B cell (primary cell): ENCODE results near the gene CYP2W1. TPM values are rescaled to one million over a fixed set of nuclear protein-coding genes. Genes with fewer than 3 reads are reported as not detected.

Experiments
- ATAC-seq: fragments of 200-7000 bp; cut with Tn5 transposase; one replicate; pipeline ENCODE4 v1.10.0; 2021; ENCODE audit warnings: low read depth, mild to moderate bottlenecking, moderate number of reproducible peaks, moderate library complexity
- CTCF ChIA-PET: fragments of 350-600 bp; sonication (Branson Sonifier 250); formaldehyde crosslinking; loops from one replicate; lab custom pipeline; 2021; ENCODE audit warnings: antibody characterized with exemption, inconsistent platforms; lab: Charles Lee
- POLR2A ChIA-PET: fragments of 350-600 bp; sonication (Branson Sonifier 250); formaldehyde crosslinking; loops from one replicate; lab custom pipeline; 2021; ENCODE audit warnings: antibody characterized with exemption; lab: Charles Lee
- DNase-seq: peaks from one replicate; pipeline ENCODE4 v3.0.0; 2013
- H2AFZ ChIP-seq: 2 replicates; pipeline ENCODE4 v1.6.1; 2012; ENCODE audit warnings: mild to moderate bottlenecking, low read depth, low read length; ENCODE audit not compliant: insufficient read depth, poor library complexity, severe bottlenecking
- H3K27ac ChIP-seq, 2 donors: 1 replicate in 1 of 2; 2 replicates in 1 of 2; pipeline ENCODE4 v1.5.1; 2012 to 2013; ENCODE audit warnings: low read length in 2 of 2, mild to moderate bottlenecking in 2 of 2, moderate library complexity in 1 of 2
- H3K27me3 ChIP-seq, 4 experiments: fragments of 200-600 bp in 1 of 4; sonication (generic) in 1 of 4; replicated peaks in 1 of 4; 1 replicate in 2 of 4; 2 replicates in 2 of 4; pipeline versions ENCODE4 v1.6.1 to v1.7.0; 2013 to 2016; ENCODE audit warnings: low read length in 3 of 4, mild to moderate bottlenecking in 2 of 4, mixed read lengths in 1 of 4, moderate library complexity in 1 of 4; ENCODE audit not compliant: insufficient read depth in 4 of 4, control insufficient read depth in 3 of 4; ENCODE audit errors: control extremely low read depth in 1 of 4
- H3K36me3 ChIP-seq, 2 experiments: replicated peaks in 1 of 2; 1 replicate in 1 of 2; 2 replicates in 1 of 2; pipeline versions ENCODE4 v1.6.1 to v1.7.1; 2013; ENCODE audit warnings: low read length in 1 of 2; ENCODE audit not compliant: insufficient read depth in 2 of 2, control insufficient read depth in 1 of 2; ENCODE audit errors: control extremely low read depth in 1 of 2, extremely low read depth in 1 of 2
- H3K4me1 ChIP-seq, 2 donors: fragments of 200-600 bp in 1 of 2; sonication (generic) in 1 of 2; 1 replicate in 1 of 2; 2 replicates in 1 of 2; pipeline versions ENCODE4 v1.5.1 to v1.6.1; 2013 to 2017; ENCODE audit warnings: low read length in 2 of 2; ENCODE audit not compliant: control insufficient read depth in 2 of 2, insufficient read depth in 2 of 2
- H3K4me2 ChIP-seq: replicated peaks from 2 replicates; pipeline ENCODE3; 2012; ENCODE audit warnings: mild to moderate bottlenecking, low read depth, low read length; ENCODE audit not compliant: poor library complexity, severe bottlenecking
- H3K4me3 ChIP-seq, 5 experiments: fragments of 200-600 bp in 1 of 5; sonication (generic) in 1 of 5; 1 replicate in 3 of 5; 2 replicates in 2 of 5; pipeline versions ENCODE4 v1.5.1 to v1.7.0; 2011 to 2016; ENCODE audit warnings: low read length in 4 of 5, mild to moderate bottlenecking in 4 of 5, low read depth in 2 of 5, control low read depth in 1 of 5, moderate library complexity in 1 of 5; ENCODE audit not compliant: insufficient read depth in 1 of 5; ENCODE audit errors: control extremely low read depth in 1 of 5, extremely low read depth in 1 of 5
- H3K79me2 ChIP-seq: fragments of 200-600 bp; sonication (generic); one replicate; pipeline ENCODE4 v1.6.0; 2016; ENCODE audit warnings: low read length; ENCODE audit not compliant: control insufficient read depth, insufficient read depth
- H3K9ac ChIP-seq: fragments of 200-600 bp; sonication (generic); 2 replicates; pipeline ENCODE4 v1.6.1; 2017; ENCODE audit warnings: mild to moderate bottlenecking, low read length, moderate library complexity
- H3K9me3 ChIP-seq, 3 donors: one replicate each; pipeline versions ENCODE4 v1.6.1 to v1.7.1; 2013; ENCODE audit warnings: low read length in 2 of 3; ENCODE audit not compliant: control insufficient read depth in 2 of 3, insufficient read depth in 1 of 3; ENCODE audit errors: control extremely low read depth in 1 of 3
- H4K20me1 ChIP-seq: 2 replicates; pipeline ENCODE4 v1.6.0; 2012; ENCODE audit warnings: mild to moderate bottlenecking, low read length; ENCODE audit not compliant: insufficient read depth, control insufficient read depth, poor library complexity, severe bottlenecking
- H3K27ac Mint-ChIP-seq: one replicate; pipeline ENCODE4 v1.8.0; 2021; ENCODE audit warnings: mixed read lengths
- H3K27me3 Mint-ChIP-seq: one replicate; pipeline ENCODE4 v1.8.0; 2021; ENCODE audit warnings: mixed read lengths
- H3K4me1 Mint-ChIP-seq: one replicate; pipeline ENCODE4 v1.8.0; 2021; ENCODE audit warnings: mixed read lengths
- H3K4me3 Mint-ChIP-seq: one replicate; pipeline ENCODE4 v1.8.0; 2021; ENCODE audit warnings: mixed read lengths
- H3K9me3 Mint-ChIP-seq: one replicate; pipeline ENCODE4 v1.8.0; 2022; ENCODE audit warnings: mixed read lengths; ENCODE audit not compliant: insufficient read depth
- EZH2 ChIP-seq: IDR thresholded peaks from 2 replicates; pipeline ENCODE4 v1.6.1; 2012; ENCODE audit warnings: borderline replicate concordance, low read depth, mild to moderate bottlenecking, moderate library complexity, low read length; ENCODE audit not compliant: insufficient read depth, poor library complexity, severe bottlenecking
- WGBS: methylation state at CpG from one replicate; pipeline ENCODE4 v1.1.5; 2013; ENCODE audit warnings: missing lambda C conversion rate; ENCODE audit not compliant: insufficient coverage; 5-methylcytosine and 5-hydroxymethylcytosine counted together
- intact Hi-C: fragments of 100-400 bp; cut with micrococcal nuclease; formaldehyde crosslinking; loops from one replicate; pipeline ENCODE4 v1.10.0; 2022
- polyA plus RNA-seq: library from polyadenylated mRNA; depleted of rRNA; stranded (reverse); fragments of >200 nt; gene quantifications from 2 replicates; pipeline ENCODE4 v1.2.3, GENCODE V29; 2012
- total RNA-seq, 2 donors: library from RNA; stranded (reverse); fragments of 120-200 nt in 1 of 2; gene quantifications; 1 replicate in 1 of 2; 2 replicates in 1 of 2; pipeline versions ENCODE4 v1.2.3 to v1.2.4, GENCODE V29; 2013 to 2022
- TF ChIP-seq, protein P1 (sequence below): fragments of 200-600 bp; IDR thresholded peaks from one replicate; pipeline ENCODE4 v1.8.0; 2022; ENCODE audit warnings: antibody characterized with exemption, mild to moderate bottlenecking

The CYP2W1 gene
- total and polyA plus RNA-seq, 2 donors (not counting 1 experiment from before 2014, with no cell fraction given): not detected

DNA sequence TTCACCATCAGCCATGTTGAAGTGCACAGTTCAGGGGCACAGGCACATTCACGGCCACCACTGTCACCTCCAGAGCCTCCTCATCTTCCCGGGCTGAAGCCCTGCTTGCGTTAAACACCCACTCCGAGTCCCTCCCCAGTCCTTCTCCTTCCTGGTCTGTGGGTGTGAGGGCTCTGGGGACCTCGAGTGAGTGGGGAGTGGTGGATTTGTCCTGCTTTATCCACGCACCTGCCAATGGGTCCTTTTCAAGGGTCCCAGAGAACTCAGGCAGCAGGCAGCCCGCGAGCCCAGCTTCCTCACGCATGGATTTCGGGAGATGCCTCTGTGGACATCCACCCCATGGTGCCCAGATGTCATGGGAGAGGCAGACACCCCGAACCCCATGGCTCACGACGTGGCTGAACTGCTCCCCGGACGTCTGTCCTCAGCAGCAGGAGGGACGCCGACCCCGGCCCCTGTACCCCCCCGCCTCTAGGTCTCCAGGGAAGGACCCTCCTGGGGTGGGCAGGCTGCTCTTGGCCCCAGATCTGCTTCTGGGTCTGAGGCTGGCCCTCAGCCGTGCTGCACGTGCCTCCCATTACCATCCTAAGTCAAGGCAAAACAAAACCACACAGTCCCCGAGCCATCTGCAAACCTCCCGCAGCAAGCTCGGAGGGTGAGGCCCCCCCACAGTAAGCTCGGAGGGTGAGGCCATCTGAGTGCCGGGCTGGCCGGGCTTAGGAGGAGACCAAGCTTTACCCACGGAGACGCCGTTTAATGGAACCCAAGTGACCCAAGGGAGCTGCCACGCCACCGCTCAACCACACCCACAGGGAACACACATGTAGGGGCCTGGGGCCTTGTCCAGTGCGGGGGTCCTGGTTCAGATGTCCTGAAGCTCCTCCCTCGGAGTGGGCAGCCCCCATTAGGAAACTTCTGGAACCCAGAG is 9.0 kb downstream of the CYP2W1 start:
- H3K27ac ChIP-seq: no peak overlapping the region
- POLR2A ChIA-PET: interaction anchor here (0.6 to 6.2 kb wide), 8 partner anchors 17 to 148 kb away, joined by 3 to 47 read pairs (median 6); partner anchors contain the start of genes COX19 and GPR146
- no peak for TF ChIP-seq EZH2
- TF ChIP-seq, protein P1, sequence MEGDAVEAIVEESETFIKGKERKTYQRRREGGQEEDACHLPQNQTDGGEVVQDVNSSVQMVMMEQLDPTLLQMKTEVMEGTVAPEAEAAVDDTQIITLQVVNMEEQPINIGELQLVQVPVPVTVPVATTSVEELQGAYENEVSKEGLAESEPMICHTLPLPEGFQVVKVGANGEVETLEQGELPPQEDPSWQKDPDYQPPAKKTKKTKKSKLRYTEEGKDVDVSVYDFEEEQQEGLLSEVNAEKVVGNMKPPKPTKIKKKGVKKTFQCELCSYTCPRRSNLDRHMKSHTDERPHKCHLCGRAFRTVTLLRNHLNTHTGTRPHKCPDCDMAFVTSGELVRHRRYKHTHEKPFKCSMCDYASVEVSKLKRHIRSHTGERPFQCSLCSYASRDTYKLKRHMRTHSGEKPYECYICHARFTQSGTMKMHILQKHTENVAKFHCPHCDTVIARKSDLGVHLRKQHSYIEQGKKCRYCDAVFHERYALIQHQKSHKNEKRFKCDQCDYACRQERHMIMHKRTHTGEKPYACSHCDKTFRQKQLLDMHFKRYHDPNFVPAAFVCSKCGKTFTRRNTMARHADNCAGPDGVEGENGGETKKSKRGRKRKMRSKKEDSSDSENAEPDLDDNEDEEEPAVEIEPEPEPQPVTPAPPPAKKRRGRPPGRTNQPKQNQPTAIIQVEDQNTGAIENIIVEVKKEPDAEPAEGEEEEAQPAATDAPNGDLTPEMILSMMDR: no peak
- H3K4me3 Mint-ChIP-seq: no peak overlapping the region
- ATAC-seq (no peak), DNase-seq (no peak)
- H3K27ac Mint-ChIP-seq: no peak overlapping the region
- H3K9me3 Mint-ChIP-seq: no peaks in the 10 kb centered on the region
- CTCF ChIA-PET: interaction anchor here (1.0 to 10.9 kb wide), 34 partner anchors 9 to 191 kb away, joined by 3 to 496 read pairs (median 12); partner anchors contain the start of genes ADAP1, COX19, CYP2W1 and GPR146
- H3K4me1 Mint-ChIP-seq: peaks cover 11% of the 10 kb centered on the region
- peaks cover 0 to 5% of the 10 kb centered on the region in 2 experiments for H3K36me3 ChIP-seq
- no peaks in the 10 kb centered on the region for H3K79me2 ChIP-seq
- intact Hi-C loops: loop anchor here (2.0 kb wide), 1 partner anchor 37 kb away; no protein-coding TSS in a partner anchor
- no peak overlapping the region for H3K9ac ChIP-seq
- H3K27me3 Mint-ChIP-seq: no peaks in the 10 kb centered on the region
- peaks cover 0 to 30% (median 5%) of the 10 kb centered on the region in 4 experiments for H3K27me3 ChIP-seq
- H3K4me2 ChIP-seq: no peak overlapping the region
- H3K4me3 ChIP-seq: no peak overlapping the region
- H3K4me1 ChIP-seq: peaks cover 0 to 9% of the 10 kb centered on the region in 2 donors
- 89% methylated on average over 30 of the region's 34 CpGs for WGBS
- no peaks in the 10 kb centered on the region for H3K9me3 ChIP-seq
- H2AFZ ChIP-seq: no peak overlapping the region
- H4K20me1 ChIP-seq: peaks cover 17% of the 10 kb centered on the region
